Measurements from ENCODE around the gene CABP7.

CABP7 gene

DNA sequence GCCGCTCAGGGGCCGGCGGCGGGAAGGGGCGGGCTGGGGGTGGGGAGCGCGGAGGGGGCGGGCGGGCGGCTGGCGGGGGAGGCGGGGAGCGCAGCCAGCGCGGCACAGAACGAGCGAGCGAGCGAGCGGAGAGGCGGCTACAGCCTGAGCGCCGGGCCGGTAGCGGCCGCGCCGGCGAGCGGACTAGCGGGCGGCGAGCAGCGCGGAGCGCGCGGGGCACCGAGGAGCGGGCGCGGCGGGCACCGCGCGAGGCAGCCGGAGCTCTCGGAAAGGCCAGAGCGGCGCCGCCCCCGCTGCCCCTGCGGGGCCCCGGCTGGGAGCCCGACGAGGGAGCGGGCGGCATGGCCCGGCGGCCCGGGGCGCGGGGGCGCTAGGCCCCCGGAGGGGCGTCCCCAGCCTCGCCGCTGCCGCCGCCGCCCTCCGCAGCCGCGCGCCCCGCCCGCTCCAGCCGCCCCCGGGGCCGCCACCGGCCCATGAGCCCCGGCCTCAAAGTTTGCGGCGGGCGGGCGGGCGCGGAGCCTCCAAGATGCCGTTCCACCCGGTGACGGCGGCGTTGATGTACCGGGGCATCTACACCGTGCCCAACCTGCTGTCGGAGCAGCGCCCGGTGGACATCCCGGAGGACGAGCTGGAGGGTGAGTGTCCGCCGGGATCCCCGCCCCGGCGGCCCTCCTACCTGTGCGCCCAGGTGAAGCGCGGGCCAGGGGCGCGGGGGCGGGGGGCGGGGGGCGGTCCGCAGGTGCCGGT, at the start of gene CABP7:
Gene CABP7, plus strand, starts transcription at position 105 of the 747 bp plus-strand sequence. Its CDS starts 422 bp downstream, at position 527.
- no peak for DNase-seq
- intact Hi-C loops (cut with DNase I), result no loop called here

DNA sequence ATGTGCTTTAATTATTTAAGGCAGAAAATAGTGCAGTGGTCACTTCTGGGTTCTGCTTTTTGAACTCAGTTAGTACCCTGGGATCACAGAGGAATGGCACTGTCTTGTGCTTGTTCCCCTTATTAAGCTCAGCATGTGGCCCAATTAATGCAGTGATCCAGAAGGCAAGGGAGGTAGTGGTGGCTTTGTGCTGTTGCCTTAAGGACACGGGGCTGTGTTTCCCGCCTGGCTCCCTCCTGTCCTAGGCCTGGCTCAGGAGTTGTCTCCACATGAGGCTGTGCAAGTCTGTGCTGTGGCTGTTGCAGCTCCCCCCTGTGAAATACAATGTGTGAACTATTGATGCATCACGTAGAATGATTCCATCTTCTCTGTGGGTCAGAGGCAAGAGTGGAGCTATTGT, 49.2 kb upstream of the CABP7 start:
- intact Hi-C loops (cut with DNase I), result no loop called here
- DNase-seq, result no peak

DNA sequence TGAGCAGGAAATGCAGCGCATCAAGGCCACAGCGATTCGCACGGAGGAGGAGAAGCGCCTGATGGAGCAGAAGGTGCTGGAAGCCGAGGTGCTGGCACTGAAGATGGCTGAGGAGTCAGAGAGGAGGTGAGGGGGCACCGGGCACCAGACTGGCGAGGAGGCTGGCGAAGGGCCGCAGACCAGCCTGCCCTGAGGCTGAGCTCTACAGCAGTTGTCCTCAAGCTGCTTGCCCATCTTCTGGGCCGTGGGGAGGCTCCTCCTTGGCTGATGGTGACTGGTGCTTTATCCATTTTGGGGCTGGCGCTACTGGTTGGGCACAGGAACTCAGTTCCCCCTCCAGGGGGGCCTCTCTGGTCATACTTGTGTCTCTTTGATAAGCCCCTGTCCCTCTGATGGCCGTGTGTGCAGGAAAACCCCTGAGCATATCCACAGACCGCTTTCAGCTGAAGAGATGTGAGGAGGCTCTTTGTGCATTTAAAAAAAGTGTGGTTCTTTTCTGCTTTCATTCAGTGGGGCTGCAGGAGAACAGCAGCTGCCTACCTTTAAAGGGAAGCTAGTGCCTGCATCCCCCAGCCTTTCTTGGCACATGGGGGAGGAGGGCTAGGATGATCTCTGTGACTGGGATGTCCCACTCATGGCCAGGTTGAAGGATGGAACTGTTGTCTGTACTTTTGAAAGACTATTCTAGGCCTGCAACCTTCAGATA, 46.3 kb upstream of the CABP7 start:
- intact Hi-C loops (cut with DNase I), result no loop called here
- peak in 1 of 42 donors; percentile 20 for DNase-seq

DNA sequence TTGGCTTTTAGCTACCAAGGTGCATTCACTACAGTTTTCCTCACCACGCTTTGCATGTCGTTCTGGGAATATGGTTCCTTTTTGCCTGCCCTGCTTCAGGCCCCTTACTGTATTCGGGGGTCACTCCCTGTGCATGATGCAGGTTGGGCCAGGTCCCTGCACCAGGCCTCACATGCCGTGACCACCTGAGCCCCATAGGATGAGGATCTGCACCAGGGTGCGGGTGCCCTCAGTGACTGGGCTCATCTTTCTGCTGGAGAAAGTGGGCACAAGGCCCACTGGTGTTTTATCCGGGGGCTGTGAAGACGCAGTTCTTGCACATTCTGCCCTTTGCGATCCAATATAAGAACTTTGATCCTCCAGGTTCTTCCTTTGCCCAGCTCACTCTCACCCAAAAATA, 45.7 kb upstream of the CABP7 start:
- intact Hi-C loops (cut with DNase I), result no loop called here

DNA sequence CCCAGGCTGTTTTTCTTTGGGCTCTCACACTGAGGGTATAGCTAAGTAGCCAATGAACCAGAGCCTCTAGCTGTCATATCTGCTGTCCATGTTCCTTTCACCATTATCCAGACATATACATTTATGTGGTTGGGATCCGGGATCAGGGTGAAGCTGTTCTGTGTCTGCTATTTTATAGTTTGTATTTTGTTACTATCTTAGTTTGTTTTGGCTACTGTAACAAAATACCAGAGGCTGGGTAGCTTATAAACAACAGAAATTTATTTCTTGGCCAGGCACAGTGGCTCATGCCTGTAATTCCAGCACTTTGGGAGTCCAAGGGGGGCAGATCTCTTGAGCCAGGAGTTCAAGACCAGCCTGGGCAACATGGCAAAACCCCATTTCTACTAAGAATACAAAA, 40.5 kb upstream of the CABP7 start:
- DNase-seq, result no peak
- intact Hi-C loops (cut with DNase I), result no loop called here

More for the DNA sequence above, 45.7 kb upstream of the CABP7 start:
- DNase-seq, result peak in 1 of 42 donors; percentile 27

DNA sequence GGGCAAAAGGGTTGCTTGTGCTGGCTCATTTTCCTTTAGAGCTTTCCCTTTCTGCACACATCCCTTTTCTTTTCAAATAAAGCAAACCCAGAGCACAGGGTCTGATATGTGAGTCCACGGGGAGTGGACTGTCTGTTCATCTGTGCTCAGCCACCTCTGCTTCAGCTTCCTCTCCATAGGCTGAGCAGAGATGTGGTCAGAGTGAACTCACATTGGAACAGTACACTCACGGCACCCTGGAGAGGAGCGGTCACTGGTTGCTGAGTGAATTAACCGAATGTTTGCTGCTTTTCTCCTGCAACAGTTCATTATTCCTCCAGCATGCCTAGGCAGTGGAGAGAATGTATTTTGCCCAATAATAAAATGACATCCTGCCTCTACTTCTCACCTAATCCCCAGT, 36.3 kb upstream of the CABP7 start:
- intact Hi-C loops (cut with DNase I), result loop anchor here (10.0 kb wide), 1 partner anchor 401 kb away; the partner anchor contains the start of gene HORMAD2
- no peak for DNase-seq

DNA sequence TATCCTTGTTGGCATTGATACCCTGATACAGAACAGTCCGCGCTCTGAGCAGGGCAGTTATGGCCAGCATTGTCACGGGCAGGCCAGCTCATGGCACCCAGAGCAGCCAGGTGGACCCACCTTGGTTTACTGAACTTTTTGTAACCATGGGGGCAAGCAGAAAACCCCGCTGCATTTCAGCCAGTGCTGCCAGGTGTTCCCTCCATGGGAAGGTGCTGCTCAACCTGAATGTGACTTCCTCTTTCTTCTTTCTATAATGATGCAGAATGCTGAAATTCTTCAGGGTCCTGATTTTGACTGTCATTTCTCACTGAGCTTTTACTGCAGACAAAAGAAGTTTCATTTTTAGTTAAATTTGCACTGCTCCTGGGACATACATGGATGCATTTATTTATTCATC, 35.6 kb upstream of the CABP7 start:
- intact Hi-C loops (cut with DNase I), result loop anchor here (10.0 kb wide), 1 partner anchor 401 kb away; the partner anchor contains the start of gene HORMAD2
- DNase-seq, result no peak

DNA sequence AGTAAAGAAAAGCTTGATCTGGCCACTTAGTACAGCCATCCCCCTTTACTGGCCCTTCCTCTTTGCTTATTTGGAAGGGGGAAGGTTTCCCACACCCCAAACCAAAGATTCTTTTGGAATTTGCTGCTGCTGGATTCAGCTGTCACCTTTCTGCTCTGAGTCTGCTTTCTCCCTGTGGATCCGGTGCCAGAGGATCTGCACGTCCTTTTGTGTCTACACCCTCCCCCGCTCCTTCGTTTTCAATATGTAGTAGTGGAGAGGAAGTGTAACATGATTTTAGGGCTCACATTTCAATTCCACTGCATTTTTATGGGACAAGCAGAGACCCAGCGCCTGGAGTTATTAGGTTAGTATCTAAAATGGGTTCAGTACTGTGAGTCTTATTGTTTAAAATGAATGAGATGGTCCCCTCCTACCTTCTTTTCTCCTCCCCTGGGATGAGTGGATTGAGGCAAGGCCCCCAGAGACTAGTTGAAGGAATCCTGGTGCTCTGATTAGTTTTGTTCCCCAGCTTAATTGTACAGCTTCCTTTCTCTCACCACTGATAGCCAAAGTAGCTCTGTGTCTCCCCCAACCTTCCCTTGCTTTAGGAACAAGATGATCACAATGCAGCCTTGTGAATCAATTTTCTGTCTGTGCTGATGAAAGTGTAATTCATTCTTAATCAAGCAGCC, 30.5 kb upstream of the CABP7 start:
- peak in 2 of 42 donors; percentile 52 to 58 for DNase-seq
- intact Hi-C loops (cut with DNase I), result loop anchor here (10.0 kb wide), 1 partner anchor 395 kb away; the partner anchor contains the start of gene HORMAD2

DNA sequence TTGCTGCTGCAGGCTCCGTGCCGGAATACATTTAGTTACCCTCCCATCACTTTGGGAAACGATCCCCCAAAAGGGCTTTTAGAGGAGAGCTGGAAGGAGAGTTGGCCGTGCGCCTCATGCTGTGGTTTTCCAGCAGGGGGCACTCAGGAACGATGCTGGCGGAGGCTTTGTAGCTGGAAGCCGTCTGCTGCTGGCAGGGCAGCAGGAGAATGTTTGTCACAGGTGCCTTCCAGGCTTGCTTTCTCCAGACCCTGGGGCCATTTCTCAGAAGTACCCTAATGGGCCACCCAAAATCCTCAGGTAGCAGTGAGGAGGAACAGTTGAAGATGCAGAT, 30.0 kb upstream of the CABP7 start:
- intact Hi-C loops (cut with DNase I), result loop anchor here (10.0 kb wide), 1 partner anchor 395 kb away; the partner anchor contains the start of gene HORMAD2
- peak; percentile 69 to 92 (median 85) for DNase-seq

DNA sequence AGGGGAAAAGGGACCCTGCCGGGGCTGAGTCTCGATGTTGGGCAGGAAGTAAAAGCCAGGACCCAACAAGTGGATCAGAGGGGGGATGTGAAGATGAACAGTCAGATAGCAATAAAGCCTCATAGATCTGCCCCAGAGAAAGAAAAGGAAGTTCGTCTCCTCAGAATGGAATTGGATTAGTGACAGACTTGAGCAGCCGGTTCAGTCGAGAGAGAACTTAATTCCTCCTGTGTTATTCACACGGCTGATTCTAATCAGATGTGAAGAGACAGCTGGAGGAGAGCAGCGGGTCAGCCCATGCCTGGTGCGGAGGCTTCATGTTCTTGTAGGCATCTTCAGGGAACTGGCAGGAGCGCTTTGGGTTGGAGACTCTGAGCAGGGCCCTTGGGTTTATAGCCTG, 29.3 kb upstream of the CABP7 start:
- intact Hi-C loops (cut with DNase I), result no loop called here
- no peak for DNase-seq

DNA sequence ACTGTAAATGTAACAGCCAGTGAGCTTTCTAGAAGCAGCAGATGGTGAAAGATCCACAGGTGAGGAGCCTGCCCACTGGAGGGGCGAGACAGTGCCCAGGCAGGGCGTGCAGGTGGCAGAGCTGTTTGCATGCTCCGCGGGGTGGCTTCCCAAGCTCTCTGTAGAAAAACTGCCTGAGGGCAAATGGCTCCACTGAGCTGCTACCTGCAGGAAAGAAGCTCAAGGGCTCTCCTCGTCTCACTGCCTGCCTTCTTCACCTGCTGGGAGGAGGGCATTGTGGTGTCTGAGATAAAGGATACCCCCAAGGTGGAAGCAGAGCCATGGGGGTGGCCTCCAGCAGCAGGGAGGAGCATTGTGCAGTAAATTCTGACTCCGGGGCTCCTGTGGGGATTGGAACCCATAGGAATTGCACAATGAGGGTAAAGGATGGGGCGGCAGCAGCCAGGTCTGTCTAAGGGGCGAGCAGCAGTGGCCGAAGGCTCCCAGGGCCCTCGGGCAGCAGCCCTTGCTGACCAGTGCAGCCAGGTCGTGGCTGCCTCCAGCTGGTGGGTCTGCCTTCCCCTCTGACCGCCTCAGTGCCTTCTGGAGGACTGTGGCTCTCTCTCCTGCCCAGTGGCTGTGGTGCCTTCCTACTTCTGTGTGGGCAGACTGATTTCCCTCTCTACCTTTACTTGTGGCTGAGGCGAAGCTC, 28.0 kb upstream of the CABP7 start:
- no peak for DNase-seq
- intact Hi-C loops (cut with DNase I), result no loop called here

DNA sequence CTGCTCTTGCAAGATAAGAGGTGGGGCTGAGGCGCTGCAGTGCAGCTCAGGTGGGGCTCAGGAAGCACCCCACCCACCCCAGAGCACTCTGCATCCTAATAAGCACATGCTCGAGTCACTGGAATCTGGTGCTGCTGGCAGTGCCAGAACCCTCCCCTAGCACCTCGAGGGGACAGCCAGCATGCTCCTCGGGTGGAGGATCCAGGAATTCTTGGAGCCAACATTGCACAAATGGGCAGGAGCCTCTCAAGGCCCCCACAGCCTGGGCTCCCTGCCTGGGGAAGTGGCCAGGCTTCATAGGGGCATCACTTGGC, 27.5 kb upstream of the CABP7 start:
- peak in 15 of 42 donors; percentile 34 to 76 (median 46) for DNase-seq
- intact Hi-C loops (cut with DNase I), result no loop called here

DNA sequence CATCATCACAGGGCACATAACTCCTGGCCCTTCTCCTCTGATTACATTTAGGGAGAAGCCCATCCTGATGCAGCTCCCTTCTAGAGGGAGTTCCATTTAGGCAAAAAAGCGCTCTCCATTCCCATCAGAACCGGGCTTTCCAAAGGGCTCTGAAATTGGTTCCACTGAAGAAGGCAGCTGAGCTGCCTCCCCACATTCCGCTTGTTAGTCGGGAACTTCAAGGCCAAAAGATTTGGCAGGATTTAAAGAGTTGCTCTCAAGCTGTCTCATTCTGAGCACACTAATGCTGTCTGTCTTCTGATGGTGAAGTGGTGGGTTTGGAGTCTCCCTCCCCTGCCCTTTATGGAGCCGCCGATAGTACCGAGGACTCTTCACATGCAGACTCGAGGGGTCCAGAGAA, 26.6 kb upstream of the CABP7 start:
- no peak for DNase-seq
- intact Hi-C loops (cut with DNase I), result no loop called here

DNA sequence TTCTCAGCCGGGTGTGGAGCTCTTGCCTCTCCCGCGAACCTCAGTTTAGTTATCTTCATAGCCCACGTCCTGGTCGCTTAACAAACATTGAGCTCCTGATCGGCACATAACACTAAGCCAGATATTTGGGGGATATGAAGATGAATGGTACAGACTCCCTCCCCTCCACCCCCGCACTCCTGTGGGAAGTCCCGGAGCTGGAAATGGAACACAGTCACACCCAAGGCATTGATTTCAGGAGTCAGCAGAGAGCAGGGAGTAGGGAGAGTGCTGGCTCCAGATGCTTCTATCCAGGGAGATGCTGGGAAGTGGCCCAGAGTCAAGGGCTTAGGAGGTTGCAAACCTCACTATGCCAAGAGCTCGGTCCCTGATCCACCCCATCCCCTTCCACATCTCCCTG, 26.1 kb upstream of the CABP7 start:
- DNase-seq, result peak in 33 of 42 donors; percentile 33 to 84 (median 65)
- intact Hi-C loops (cut with DNase I), result no loop called here

DNA sequence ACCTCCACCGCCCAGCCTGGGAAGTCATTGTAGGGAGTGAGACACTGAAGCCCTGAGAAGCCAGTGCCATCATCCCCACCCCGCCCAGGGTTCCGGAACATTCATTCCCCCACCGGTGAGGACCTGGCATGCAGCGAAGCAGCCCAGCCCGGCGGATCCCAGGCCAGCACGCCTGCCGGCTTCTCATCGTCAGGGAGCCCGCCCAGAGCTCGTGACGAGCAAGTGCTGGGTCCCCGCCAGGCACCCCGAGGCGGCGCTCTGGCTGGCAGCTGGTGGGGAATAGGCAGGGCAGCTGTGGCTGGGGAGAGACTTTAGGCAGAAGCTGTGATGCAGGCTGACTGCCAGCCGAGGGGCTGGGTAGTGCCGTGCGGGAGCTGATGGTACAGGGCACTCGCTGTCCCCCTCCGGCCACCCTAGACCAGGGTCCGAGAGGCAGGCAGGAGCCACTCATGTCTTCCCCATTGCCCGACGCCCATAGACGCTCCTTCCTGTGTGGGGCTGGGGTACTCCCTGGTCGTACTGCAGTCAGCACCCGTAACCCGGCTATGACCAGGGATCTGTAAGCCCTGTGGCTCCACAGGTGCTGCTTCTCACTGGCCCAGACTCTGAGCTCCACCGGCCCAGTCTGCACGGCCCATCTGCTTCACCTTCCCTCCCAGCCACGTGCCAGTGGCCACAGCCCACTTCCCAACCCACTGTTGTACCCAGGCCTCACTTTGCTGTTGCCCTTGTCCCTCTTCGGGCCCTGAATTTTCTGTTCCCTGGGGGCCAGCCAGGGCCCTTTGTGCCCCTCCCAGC, 24.5 kb upstream of the CABP7 start:
- intact Hi-C loops (cut with DNase I), result no loop called here
- peak; percentile 32 to 86 (median 70) for DNase-seq

DNA sequence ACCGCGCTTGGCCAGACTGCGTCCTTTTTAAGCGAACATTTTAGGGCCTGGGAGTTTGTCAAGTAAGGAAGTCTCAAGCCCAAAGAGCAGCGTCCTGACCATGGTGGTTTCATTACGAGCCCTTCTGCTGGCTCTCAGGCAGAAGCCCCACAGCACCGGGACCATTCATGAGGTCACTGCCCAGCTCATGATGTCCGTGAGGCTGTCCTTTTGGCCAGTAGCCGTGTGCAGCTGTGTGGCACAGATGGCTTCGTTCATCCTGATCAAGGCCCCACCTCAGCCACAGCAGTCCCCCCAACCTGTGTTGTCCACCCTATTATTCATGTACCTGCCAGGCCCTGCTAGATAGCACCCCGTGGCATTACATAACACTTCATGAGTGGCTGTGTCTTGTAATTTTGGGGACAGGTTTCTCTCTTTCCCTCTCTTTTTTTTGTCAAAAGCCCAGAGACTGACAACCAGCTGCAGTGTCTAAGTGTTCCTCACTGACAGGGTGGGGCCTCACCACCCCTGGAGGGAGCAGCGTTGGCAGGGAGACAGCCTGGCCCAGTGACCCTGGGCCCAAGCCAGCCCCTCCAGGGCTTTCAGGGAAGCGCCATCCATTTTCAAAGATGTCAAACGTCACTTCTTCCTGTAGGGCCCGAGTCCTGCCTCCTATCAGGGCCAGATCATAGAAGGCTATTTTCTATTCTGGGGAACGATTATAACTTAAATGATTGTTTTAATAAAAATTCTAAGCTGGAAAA, 21.8 kb upstream of the CABP7 start:
- intact Hi-C loops (cut with DNase I), result no loop called here
- peak in 2 of 42 donors; percentile 45 to 63 for DNase-seq

DNA sequence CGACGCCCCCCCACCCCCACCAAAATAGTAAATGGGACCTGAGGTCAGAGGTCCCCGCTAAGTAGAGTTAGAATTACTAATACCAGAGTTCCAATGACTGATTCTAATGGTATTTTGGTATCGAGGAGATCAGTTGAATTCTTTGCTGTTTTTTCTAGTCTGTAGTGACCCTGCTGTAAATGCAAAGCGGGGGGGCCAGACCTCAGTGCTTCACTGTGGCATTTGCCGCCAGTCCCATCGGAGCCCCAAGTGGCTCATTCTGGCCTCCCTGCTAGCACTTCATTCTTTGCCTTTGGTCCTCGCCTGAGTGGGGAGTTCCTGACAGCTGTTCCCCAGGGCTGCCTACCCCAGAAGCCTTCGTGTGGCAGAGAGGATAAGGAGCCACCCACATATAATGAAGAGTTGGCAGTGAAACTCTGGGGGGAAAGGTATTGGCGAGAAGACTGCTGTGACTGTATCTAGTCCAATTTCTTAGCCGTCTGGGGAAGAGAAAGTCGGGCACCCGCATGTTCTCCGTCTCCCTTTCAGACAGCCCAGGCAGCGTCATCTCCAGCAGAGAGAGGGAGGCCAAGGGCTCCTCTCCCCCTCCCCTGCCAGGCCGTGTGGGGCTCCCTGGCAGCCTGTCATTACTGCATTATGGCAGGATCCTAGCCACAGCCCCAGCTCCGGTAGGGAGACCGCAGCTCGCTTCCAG, 19.4 kb upstream of the CABP7 start:
- intact Hi-C loops (cut with DNase I), result no loop called here
- DNase-seq, result peak in 2 of 42 donors; percentile 17 to 35

DNA sequence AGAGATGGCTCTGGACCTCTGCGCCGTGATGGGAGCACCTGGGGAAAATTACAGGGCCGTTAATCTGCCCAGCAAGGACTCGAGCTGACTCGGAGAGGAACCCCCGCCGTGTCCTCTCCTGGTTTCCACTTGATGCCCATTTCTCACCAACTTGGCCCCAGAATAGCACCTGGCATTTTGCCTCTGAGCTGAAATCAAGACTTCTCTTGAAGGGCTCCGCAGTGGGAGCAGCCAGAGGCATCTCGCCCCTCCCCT, 19.0 kb upstream of the CABP7 start:
- no peak for DNase-seq
- intact Hi-C loops (cut with DNase I), result no loop called here

Data from head of caudate nucleus (tissue), 42 donors.